NB4 (cell line): ENCODE measurements around the gene ADAM12.
"Not testable (repeated sequence)": the region's sequence is repeated elsewhere in the genome, so short reads cannot be mapped to it uniquely, and the experiment has no call there.

Source experiments
- DNase-seq: peaks from one replicate; pipeline ENCODE4 v3.0.0; 2010; ENCODE audit warnings: low read depth
- H3K4me3 ChIP-seq: one replicate; pipeline ENCODE4 v1.5.1; 2011; ENCODE audit warnings: mild to moderate bottlenecking, low read depth, low read length, moderate library complexity
- MYC ChIP-seq: IDR thresholded peaks from 2 replicates; pipeline ENCODE4 v1.6.1; 2011; ENCODE audit warnings: low read depth, low read length
- POLR2A ChIP-seq: IDR thresholded peaks from 2 replicates; pipeline ENCODE4 v1.6.1; 2011; ENCODE audit warnings: mild to moderate bottlenecking; ENCODE audit not compliant: insufficient read length; ENCODE audit errors: extremely low read depth
- TF ChIP-seq, protein P1 (sequence below): IDR thresholded peaks from 2 replicates; pipeline ENCODE4 v1.6.1; 2011; ENCODE audit warnings: low read depth, low read length
- TF ChIP-seq, protein P2 (sequence below): IDR thresholded peaks from one replicate; pipeline ENCODE4 v1.5.1; 2012; ENCODE audit warnings: low read depth, low read length

Gene ADAM12

DNA sequence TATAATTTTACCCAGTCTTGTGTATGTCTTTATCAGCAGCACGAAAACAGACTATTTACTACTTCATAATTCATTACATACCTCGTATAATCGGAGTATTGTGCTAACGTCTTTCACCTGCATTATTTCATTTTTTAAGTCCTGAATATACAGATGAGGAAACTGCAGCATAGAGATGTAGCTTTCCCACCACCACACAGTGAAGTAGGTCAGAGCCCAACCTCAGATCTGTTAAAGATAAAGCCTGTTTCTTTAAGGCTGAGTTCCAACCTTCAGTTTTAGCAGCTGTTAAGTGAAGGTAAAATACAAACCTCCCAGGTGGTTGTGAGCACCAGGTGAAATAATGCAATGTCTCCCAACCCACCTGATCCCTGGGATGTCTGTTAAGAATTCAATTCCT is 2.0 kb upstream of the ADAM12 start:
- H3K4me3 ChIP-seq: no peak overlapping the region
- TF ChIP-seq, protein P1, sequence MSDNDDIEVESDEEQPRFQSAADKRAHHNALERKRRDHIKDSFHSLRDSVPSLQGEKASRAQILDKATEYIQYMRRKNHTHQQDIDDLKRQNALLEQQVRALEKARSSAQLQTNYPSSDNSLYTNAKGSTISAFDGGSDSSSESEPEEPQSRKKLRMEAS: no peak
- TF ChIP-seq POLR2A (no peak), MYC (no peak)
- TF ChIP-seq, protein P2, sequence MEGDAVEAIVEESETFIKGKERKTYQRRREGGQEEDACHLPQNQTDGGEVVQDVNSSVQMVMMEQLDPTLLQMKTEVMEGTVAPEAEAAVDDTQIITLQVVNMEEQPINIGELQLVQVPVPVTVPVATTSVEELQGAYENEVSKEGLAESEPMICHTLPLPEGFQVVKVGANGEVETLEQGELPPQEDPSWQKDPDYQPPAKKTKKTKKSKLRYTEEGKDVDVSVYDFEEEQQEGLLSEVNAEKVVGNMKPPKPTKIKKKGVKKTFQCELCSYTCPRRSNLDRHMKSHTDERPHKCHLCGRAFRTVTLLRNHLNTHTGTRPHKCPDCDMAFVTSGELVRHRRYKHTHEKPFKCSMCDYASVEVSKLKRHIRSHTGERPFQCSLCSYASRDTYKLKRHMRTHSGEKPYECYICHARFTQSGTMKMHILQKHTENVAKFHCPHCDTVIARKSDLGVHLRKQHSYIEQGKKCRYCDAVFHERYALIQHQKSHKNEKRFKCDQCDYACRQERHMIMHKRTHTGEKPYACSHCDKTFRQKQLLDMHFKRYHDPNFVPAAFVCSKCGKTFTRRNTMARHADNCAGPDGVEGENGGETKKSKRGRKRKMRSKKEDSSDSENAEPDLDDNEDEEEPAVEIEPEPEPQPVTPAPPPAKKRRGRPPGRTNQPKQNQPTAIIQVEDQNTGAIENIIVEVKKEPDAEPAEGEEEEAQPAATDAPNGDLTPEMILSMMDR: no peak
- DNase-seq: no peak

DNA sequence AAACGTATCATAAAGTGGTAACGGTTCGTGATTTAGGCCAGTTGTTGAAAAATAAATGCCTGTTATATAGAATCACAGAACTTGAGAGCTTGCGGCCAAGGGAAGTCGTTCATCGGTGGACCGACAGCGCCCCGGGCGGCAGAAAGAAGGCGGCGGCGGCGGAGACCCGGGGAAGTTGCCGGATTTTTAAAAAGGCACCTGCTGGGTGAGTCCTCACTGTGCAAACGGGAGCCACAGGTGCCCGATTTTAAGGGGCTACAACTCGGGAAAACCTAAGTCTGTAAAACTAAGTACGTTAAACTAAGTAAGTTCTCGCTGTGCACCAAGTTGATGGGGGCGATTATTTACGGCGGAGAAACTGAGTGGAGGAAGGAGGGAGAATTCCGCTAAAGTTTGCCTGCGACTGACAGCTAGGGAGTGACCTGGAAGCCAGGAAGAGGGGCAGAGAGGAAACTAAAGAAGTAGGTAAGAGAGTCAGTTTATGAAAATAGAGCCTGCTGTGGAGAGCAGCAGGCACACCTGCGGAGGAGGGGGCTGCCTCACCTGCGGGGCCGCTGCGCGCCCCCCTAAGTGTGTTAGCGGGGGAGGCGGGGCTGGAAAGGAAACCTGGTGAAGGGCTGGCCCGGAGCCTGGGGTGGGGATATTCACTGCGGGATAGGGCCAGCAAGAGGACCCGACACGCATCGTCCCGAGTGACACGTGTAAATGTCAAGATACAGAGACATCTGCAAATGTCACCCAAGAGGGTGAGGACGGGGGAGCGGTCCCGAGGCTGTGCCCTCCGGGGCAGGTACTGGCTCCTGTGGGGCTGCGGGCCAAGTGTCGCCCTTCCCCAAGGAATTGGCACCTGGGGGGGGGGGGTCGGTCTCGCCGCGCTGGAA is 996 bp downstream of the ADAM12 start:
- DNase-seq: no peak
- no peak overlapping the region for H3K4me3 ChIP-seq

DNA sequence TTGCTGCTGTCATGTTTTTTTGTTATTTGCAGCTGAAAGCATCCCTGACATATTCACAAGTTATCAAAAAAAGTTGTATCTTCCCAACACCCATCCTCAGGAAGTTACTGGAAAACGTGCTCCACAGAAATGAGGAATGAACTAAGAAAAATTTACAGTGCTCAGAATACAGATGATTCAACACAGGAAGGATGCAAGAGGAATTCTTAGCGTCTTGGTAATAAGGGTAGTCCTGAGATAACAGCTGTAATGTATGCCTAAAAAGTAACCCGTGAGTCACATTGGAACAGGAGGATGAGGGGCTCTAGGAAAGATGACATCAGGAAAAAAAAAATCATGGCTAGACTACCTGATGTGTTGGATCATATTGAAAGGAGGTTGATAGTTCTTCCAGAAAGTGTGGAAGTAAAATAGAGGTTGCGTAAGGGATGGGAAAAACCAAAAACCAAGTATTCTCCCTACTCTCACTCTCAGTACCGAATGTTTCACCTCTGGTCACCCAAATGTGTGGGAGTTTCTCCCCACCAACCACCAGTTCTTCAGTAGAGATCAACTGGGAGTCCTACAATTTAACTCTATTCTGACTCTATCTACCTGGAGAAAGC is 3.9 kb downstream of the ADAM12 start:
- TF ChIP-seq, protein P1: no peak
- no peak for TF ChIP-seq POLR2A
- no peak for TF ChIP-seq MYC
- TF ChIP-seq, protein P2: no peak
- DNase-seq: no peak
- no peak overlapping the region for H3K4me3 ChIP-seq

More for the DNA sequence above, 996 bp downstream of the ADAM12 start:
- TF ChIP-seq, protein P2: no peak
- TF ChIP-seq POLR2A (no peak), MYC (no peak)
- TF ChIP-seq, protein P1: no peak

DNA sequence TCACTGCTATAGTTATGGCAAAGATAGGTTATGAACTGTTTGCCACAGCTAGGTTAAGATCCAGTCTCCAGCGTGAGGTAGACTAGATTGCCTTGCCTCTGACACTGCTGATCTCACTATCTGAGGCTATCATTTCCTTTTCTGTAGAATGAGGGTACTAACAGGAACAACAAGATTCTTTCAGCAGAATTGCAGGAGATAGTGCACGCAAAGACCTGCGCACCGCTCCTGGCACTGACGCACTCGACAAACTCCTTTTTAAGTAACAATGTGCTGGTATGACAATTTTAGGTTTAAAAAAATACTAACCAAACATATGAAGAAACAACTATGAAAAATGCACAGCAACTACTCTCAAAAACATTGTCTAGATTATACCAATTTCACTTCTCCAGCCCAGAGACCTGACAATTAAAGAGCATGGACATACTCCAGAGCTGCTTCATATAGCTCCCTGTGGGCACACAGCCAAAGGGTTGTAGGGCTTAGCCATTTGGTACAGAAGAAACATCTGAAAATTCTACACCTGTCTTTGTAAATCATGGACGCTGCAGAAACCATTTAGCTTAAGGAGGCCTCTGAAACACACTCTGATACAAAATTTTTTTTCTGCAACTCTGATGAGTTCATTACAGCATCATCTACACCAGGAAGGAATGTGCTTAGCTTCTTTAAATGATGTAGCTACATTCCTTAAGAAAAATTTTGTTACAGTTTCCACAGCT is 7.8 kb downstream of the ADAM12 start:
- H3K4me3 ChIP-seq: no peak overlapping the region
- no peak for TF ChIP-seq MYC
- TF ChIP-seq, protein P2: no peak
- TF ChIP-seq, protein P1: no peak
- no peak for DNase-seq

DNA sequence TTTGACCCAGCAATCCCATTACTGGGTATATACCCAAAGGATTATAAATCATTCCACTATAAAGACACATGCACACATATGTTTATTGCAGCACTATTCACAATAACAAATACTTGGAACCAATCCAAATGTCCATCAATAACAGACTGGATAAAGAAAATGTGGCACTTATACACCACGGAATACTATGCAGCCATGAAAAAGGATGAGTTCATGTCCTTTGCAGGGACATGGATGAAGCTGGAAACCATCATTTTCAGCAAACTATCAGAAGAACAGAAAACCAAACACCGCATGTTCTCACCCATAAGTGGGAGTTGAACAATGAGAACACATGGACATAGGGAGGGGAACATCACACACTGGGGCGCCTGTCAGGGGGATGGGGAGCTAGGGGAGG is 9.1 kb downstream of the ADAM12 start:
- DNase-seq, H3K4me3 ChIP-seq: not testable (repeated sequence)

DNA sequence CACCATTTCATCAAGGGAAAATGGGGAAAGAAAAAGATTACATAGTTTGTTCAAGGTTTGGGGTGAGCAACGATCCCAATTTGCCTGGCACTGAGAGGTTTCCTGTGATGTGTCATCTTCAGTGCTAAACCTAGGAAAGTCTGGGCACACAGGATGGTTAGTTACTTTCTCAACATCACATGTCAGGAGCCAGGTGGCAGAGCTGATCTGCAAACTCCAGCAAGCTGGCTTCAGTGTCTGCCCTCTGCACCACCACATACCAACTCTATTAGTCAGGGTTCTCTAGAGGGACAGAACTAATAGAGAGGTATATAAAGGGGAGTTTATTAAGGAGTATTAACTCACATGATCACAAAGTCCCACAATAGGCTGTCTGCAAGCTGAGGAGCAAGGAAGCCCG is 11.3 kb downstream of the ADAM12 start:
- H3K4me3 ChIP-seq: no peak overlapping the region
- no peak for DNase-seq
- TF ChIP-seq, protein P1: no peak
- no peak for TF ChIP-seq MYC
- TF ChIP-seq, protein P2: no peak
- TF ChIP-seq POLR2A: no peak
